Measurements from ENCODE around the gene MVK. TPM values are rescaled to one million over a fixed set of nuclear protein-coding genes. Genes with fewer than 3 reads are reported as not detected.
"Not testable (repeated sequence)": the region's sequence is repeated elsewhere in the genome, so short reads cannot be mapped to it uniquely, and the experiment has no call there.

The MVK gene
- total and polyA plus RNA-seq, 9 donors = 7.4 to 66.4 (median 18.6) TPM

DNA sequence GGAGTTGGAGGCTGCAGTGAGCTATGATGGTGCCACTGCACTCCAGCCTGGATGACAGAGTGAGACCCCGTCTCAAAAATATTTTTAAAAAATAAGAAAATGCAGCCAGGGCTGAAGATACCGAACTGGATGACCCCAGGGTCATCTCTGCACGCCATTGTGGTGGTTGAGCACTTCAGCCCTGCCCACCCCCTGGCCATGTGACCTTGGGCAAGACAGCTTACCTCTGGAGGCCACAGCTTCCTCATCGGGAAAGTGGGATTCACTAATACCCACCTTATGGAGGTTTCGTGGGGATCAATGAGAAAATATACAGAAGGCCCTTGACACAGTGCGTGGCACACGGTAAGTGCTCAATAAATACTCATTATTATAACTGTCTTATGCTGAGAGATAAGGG, 25.5 kb downstream of the MVK start:
- intact Hi-C loops (cut with DNase I) = loop anchor here (5.0 to 10.0 kb wide), 4 partner anchors 108 to 173 kb away; partner anchors contain the start of gene FAM222A (in 2 of the 4)
- WGBS, 3 donors = 72 to 83% (median 75%) methylated on average over 7 of the region's 7 CpGs
- no peak for TF ChIP-seq POLR2A (IDR thresholded peaks at IDR 0.05)
- TF ChIP-seq CTCF (IDR thresholded peaks at IDR 0.05) = no peak
- TF ChIP-seq EP300 (IDR thresholded peaks at IDR 0.05) = no peak

GRCh38 chr12:109600481-109600880, 26.9 kb downstream of the MVK start:
- Histone ChIP-seq H3K36me3 (no peaks in the 10 kb centered on the region), H3K4me3 (no peak overlapping the region), H3K27me3 (no peaks in the 10 kb centered on the region), H3K4me1 (ENCODE audit: insufficient read depth) (peaks cover 2% of the 10 kb centered on the region), H3K9me3 (no peaks in the 10 kb centered on the region), H3K27ac (no peak overlapping the region)
- no peak for DNase-seq
- intact Hi-C loops (cut with DNase I) = loop anchor here in 1 of 4 donors (2.0 kb wide), 1 partner anchor 176 kb away; no protein-coding TSS in a partner anchor
- TF ChIP-seq EP300 (IDR thresholded peaks at IDR 0.05) (no peak), POLR2A (IDR thresholded peaks at IDR 0.05) (no peak), CTCF (IDR thresholded peaks at IDR 0.05) (no peak)
- 62 to 79% (median 70%) methylated on average over 2 of the region's 2 CpGs for WGBS, 3 donors

More for the DNA sequence above, 25.5 kb downstream of the MVK start:
- Histone ChIP-seq H3K36me3 (no peaks in the 10 kb centered on the region), H3K27ac (no peak overlapping the region), H3K4me1 (ENCODE audit: insufficient read depth) (peaks cover 2% of the 10 kb centered on the region), H3K27me3 (no peaks in the 10 kb centered on the region), H3K4me3 (no peak overlapping the region), H3K9me3 (no peaks in the 10 kb centered on the region)
- DNase-seq = no peak

GRCh38 chr12:109600995-109601394, 27.4 kb downstream of the MVK start:
- intact Hi-C loops (cut with DNase I) = loop anchor here in 1 of 4 donors (2.0 kb wide), 1 partner anchor 176 kb away; no protein-coding TSS in a partner anchor
- Histone ChIP-seq H3K4me1 (ENCODE audit: insufficient read depth) (peaks cover 2% of the 10 kb centered on the region), H3K27ac (no peak overlapping the region), H3K9me3 (no peaks in the 10 kb centered on the region), H3K4me3 (no peak overlapping the region), H3K27me3 (no peaks in the 10 kb centered on the region), H3K36me3 (no peaks in the 10 kb centered on the region)
- TF ChIP-seq POLR2A (IDR thresholded peaks at IDR 0.05) = no peak
- TF ChIP-seq EP300 (IDR thresholded peaks at IDR 0.05) = no peak
- no peak for TF ChIP-seq CTCF (IDR thresholded peaks at IDR 0.05)
- no peak for DNase-seq
- 90 to 93% (median 91%) methylated on average over 8 of the region's 8 CpGs for WGBS, 3 donors

- no peak for DNase-seq
- TF ChIP-seq CTCF (IDR thresholded peaks at IDR 0.05) (no peak), EP300 (IDR thresholded peaks at IDR 0.05) (no peak)
- Histone ChIP-seq H3K36me3 (no peaks in the 10 kb centered on the region), H3K27me3 (no peaks in the 10 kb centered on the region), H3K4me1 (ENCODE audit: insufficient read depth) (peaks cover 2% of the 10 kb centered on the region), H3K9me3 (no peaks in the 10 kb centered on the region), H3K4me3 (no peak overlapping the region), H3K27ac (no peak overlapping the region)
- intact Hi-C loops (cut with DNase I) = loop anchor here in 1 of 4 donors (2.0 kb wide), 1 partner anchor 175 kb away; no protein-coding TSS in a partner anchor
- WGBS, 3 donors = 78 to 85% (median 80%) methylated on average over 8 of the region's 8 CpGs
These were observed 28.0 kb downstream of the MVK start for GRCh38 chr12:109601557-109601956.

DNA sequence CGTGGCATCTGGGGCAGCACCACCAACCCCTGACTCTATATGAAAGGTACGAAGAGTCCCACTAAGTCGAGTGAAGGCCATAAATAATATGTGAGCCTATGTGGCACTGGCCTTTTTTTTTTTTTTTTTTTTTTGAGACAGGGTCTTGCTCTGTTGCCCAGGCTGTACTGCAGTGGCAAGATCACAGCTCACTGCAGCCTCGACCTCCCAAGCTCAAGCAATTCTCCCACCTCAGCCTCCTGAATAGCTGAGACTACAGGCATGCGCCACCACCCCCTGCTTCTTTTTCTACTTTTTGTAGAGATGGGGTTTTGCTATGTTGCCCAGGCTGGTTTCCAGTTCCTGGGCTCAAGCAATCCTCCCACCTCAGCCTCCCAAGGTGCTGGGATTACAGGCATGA, 28.5 kb downstream of the MVK start:
- DNase-seq; H3K27ac ChIP-seq; H3K4me1 ChIP-seq (ENCODE audit: insufficient read depth); H3K27me3 ChIP-seq; H3K4me3 ChIP-seq; H3K36me3 ChIP-seq; H3K9me3 ChIP-seq; intact Hi-C loops (cut with DNase I): not testable (repeated sequence)
- 84 to 89% (median 86%) methylated on average over 5 of the region's 5 CpGs for WGBS, 3 donors
